ENCODE results near the gene SLC1A6. TPM values are rescaled to one million over a fixed set of nuclear protein-coding genes. Genes with fewer than 3 reads are reported as not detected.

The SLC1A6 gene
- total RNA-seq, 4 donors from 2014 or later = not detected

- TF ChIP-seq POLR2A (IDR thresholded peaks at IDR 0.05) (no peak), CTCF (IDR thresholded peaks at IDR 0.05) (no peak), POLR2AphosphoS5 (IDR thresholded peaks at IDR 0.05) (no peak), EP300 (IDR thresholded peaks at IDR 0.05; ENCODE audit: low read depth) (no peak)
- no peak overlapping the region for H3K4me3 ChIP-seq
- no peak for DNase-seq
- 15% methylated on average over 46 of the region's 73 CpGs; no CpG with 5 or more reads in 1 of the 2 donors for WGBS, 2 donors (ENCODE audit: low coverage in 1 of 2)
- in situ Hi-C loops (cut with MboI; ENCODE audit: low pct_ligation_motif_present in 1 of 4, low pct_unique_long_range_greater_than_20kb in 1 of 4, low sequenced_read_pairs in 3 of 4) = no loop called here
- H3K4me1 ChIP-seq = no peaks in the 10 kb centered on the region
- no peaks in the 10 kb centered on the region for H3K36me3 ChIP-seq
- intact Hi-C loops (cut with DNase I; ENCODE audit: low total_unique reads) = no loop called here
- H3K27ac ChIP-seq = no peak overlapping the region
- H3K27me3 ChIP-seq = peaks cover 55% of the 10 kb centered on the region
- H3K9me3 ChIP-seq = no peaks in the 10 kb centered on the region
These were observed 31.0 kb upstream of the SLC1A6 start for GRCh38 chr19:15010501-15011300.

- no peak overlapping the region for H3K27ac ChIP-seq
- no peak overlapping the region for H3K4me3 ChIP-seq
- TF ChIP-seq EP300 (IDR thresholded peaks at IDR 0.05; ENCODE audit: low read depth) = no peak
- TF ChIP-seq POLR2A (IDR thresholded peaks at IDR 0.05) = no peak
- TF ChIP-seq POLR2AphosphoS5 (IDR thresholded peaks at IDR 0.05) = no peak
- no peak for TF ChIP-seq CTCF (IDR thresholded peaks at IDR 0.05)
- H3K27me3 ChIP-seq = peaks cover 43% of the 10 kb centered on the region
- H3K9me3 ChIP-seq = no peaks in the 10 kb centered on the region
- intact Hi-C loops (cut with DNase I; ENCODE audit: low total_unique reads) (no loop called here), in situ Hi-C loops (cut with MboI; ENCODE audit: low pct_ligation_motif_present in 1 of 4, low pct_unique_long_range_greater_than_20kb in 1 of 4, low sequenced_read_pairs in 3 of 4) (no loop called here)
- no peaks in the 10 kb centered on the region for H3K36me3 ChIP-seq
- no peak for DNase-seq
- no peaks in the 10 kb centered on the region for H3K4me1 ChIP-seq
These were observed 28.6 kb upstream of the SLC1A6 start for GRCh38 chr19:15008308-15008707.

GRCh38 chr19:14997981-14998380 lies 18.3 kb upstream of the SLC1A6 start:
- H3K4me3 ChIP-seq = no peak overlapping the region
- peaks cover 2% of the 10 kb centered on the region for H3K27me3 ChIP-seq
- WGBS, 2 donors (ENCODE audit: low coverage in 1 of 2) = 70% methylated on average over 1 of the region's 1 CpG; no CpG with 5 or more reads in 1 of the 2 donors
- TF ChIP-seq POLR2A (IDR thresholded peaks at IDR 0.05) (no peak), CTCF (IDR thresholded peaks at IDR 0.05) (no peak), POLR2AphosphoS5 (IDR thresholded peaks at IDR 0.05) (no peak), EP300 (IDR thresholded peaks at IDR 0.05; ENCODE audit: low read depth) (no peak)
- DNase-seq = no peak
- intact Hi-C loops (cut with DNase I; ENCODE audit: low total_unique reads) (no loop called here), in situ Hi-C loops (cut with MboI; ENCODE audit: low pct_ligation_motif_present in 1 of 4, low pct_unique_long_range_greater_than_20kb in 1 of 4, low sequenced_read_pairs in 3 of 4) (no loop called here)
- H3K27ac ChIP-seq = no peak overlapping the region
- no peaks in the 10 kb centered on the region for H3K9me3 ChIP-seq
- H3K36me3 ChIP-seq = no peaks in the 10 kb centered on the region
- no peaks in the 10 kb centered on the region for H3K4me1 ChIP-seq

GRCh38 chr19:14992780-14993179 lies 13.1 kb upstream of the SLC1A6 start:
- H3K27me3 ChIP-seq = no peaks in the 10 kb centered on the region
- 67% methylated on average over 11 of the region's 11 CpGs; no CpG with 5 or more reads in 1 of the 2 donors for WGBS, 2 donors (ENCODE audit: low coverage in 1 of 2)
- no peak overlapping the region for H3K4me3 ChIP-seq
- no peak for TF ChIP-seq POLR2A (IDR thresholded peaks at IDR 0.05)
- no peak for TF ChIP-seq POLR2AphosphoS5 (IDR thresholded peaks at IDR 0.05)
- no peak for TF ChIP-seq CTCF (IDR thresholded peaks at IDR 0.05)
- no peak for TF ChIP-seq EP300 (IDR thresholded peaks at IDR 0.05; ENCODE audit: low read depth)
- in situ Hi-C loops (cut with MboI; ENCODE audit: low pct_ligation_motif_present in 1 of 4, low pct_unique_long_range_greater_than_20kb in 1 of 4, low sequenced_read_pairs in 3 of 4) = no loop called here
- no peaks in the 10 kb centered on the region for H3K9me3 ChIP-seq
- DNase-seq = no peak
- H3K4me1 ChIP-seq = no peaks in the 10 kb centered on the region
- no peaks in the 10 kb centered on the region for H3K36me3 ChIP-seq
- intact Hi-C loops (cut with DNase I; ENCODE audit: low total_unique reads) = no loop called here
- H3K27ac ChIP-seq = no peak overlapping the region

Data from transverse colon (tissue), 4 donors.